T47D (cell line): ENCODE measurements around the gene SMO.

Source experiments
- DNase-seq, 2 experiments: peaks; one replicate each; pipeline versions ENCODE4 v3.0.0 to v3.0.0-alpha.2; 2011 to 2012; ENCODE audit warnings: low read depth in 1 of 2, low spot score in 1 of 2
- JUND ChIP-seq: IDR thresholded peaks from 2 replicates; pipeline ENCODE4 v1.6.1; 2012; ENCODE audit warnings: low read depth
- in situ Hi-C: cut with HindIII; loops from 2 replicates; pipeline ENCODE4 v1.10.0; 2016; ENCODE audit warnings: low sequenced_read_pairs, low pct_unique_long_range_greater_than_20kb

The SMO gene

DNA sequence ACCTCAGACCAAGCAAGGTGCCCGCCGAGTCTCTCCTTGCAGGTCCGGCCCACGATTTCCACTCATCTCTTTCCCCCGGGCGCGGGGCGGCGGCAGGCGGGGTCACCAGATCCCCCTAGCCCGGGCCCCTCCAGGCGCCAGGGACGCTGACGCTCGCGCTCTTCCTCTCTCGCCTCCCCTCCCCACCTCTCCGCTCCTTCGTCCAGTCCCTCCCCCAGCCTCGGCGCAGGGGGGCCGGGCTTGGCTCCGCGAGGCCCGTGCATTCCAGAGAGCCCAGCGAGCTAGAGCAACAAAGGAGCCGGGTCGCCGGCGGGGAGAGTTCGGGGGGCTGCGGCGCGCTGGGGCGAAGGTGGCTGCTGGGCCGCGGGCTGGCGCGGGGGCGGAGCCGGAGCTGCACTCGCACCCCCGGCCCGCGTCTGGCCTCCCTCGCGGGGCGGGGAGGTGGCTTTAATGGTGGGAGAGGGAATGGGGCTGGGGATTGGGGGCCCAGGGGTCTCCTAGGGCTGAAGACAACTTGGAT is at the start of gene SMO:
Gene SMO (plus strand): TSS at position 262 of the 520 bp plus-strand sequence. CDS start 519 bp downstream, outside the sequence.
- DNase-seq = peak; percentile 53 to 72
- in situ Hi-C loops = no loop called here
- TF ChIP-seq JUND = no peak

DNA sequence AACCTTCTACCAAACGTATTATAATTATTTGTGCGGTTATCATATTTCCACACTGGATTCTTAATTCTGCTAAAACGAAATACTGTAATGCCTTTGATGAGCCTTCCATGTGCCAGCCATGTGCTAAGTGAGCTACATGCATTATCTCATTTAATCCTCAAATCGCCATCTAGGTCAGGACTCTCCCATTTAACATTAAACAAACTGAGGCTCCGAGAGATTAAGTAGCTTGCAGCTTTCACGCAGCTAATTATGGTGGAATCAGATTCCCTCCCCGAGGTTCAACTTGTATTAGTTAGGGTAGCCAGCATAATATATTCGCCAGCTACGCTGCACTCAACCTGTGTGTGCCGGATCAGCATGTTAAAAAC is 44.7 kb upstream of the SMO start:
- no peak for DNase-seq
- in situ Hi-C loops = no loop called here
- TF ChIP-seq JUND = no peak

DNA sequence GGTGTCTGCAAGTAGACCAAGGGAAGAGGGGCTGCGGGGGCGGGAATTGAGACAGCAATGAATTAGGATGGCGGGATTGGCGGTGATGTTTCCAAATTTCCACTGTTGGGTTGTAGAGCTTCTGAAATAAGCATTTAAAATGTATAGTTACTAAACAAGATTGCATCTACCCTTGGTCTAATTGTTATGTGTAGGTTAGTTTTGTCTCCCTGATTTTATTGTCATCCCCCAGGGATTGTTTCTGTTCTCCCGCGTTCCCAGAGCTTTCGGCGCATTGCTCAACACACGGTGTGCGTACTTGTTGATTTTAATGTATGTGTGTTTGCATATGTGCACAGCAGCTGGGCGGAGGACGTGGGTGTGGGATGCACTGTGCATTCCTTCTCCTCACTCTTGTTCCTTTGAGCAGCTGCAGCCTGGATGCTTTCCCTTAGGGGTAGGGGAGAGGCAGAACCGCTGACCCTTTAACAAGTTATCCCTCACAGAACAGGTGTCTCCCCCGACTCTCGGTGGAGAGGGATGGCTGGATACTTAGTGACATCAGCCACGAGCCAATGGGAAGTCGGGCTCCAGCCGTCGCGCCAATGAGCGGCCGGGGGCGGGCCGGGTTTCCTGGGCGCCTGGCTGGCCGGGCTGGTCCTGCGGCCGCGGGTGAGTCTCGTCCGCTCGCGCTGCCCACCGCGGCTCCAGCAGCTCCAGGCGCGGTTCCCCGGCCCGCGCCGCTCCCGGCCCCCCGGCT is 44.2 kb upstream of the SMO start, which contains the start of gene TSPAN33:
Gene TSPAN33 (plus strand): TSS at position 613 of the 739 bp plus-strand sequence. CDS start 274 bp downstream, outside the sequence.
- in situ Hi-C loops = no loop called here
- TF ChIP-seq JUND = no peak
- peak; percentile 79 to 97 for DNase-seq

DNA sequence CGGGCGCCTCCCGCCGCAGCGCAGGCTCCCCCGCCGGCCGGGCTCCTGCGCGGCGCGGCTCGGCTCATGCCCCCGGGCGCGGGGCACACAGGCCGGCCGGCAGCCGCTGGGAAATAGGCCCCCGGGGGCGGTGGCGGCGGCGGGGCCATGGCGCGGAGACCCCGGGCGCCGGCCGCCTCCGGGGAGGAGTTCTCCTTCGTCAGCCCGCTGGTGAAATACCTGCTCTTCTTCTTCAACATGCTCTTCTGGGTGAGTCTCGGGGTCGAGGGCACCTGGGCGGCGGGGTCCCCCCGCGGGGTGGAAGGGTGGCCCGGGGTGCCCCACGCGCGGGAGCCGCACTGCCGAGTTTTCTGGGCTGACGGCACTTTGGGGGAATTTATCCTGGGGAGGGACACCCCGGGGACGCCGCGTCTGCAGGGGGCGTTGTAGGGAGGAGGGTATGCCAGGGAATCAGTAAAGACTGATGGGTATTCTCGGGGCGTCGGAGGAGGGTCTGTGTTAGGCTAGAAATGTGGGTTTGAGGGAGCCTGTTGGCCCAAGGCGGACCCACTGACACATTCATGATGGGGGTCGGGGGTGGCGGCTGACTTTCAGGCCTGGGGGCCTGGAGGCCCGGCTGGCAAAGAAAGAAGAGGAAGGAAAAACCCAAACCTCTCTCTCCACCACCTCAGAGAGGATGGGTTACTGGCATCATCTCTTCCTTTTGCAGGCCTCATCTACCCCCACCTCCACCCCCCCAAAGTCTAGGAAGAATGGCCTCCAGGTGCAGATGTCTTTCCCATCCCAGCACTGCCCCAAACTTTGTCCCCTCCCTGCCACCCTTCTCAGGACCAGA is 43.4 kb upstream of the SMO start:
- in situ Hi-C loops = no loop called here

DNA sequence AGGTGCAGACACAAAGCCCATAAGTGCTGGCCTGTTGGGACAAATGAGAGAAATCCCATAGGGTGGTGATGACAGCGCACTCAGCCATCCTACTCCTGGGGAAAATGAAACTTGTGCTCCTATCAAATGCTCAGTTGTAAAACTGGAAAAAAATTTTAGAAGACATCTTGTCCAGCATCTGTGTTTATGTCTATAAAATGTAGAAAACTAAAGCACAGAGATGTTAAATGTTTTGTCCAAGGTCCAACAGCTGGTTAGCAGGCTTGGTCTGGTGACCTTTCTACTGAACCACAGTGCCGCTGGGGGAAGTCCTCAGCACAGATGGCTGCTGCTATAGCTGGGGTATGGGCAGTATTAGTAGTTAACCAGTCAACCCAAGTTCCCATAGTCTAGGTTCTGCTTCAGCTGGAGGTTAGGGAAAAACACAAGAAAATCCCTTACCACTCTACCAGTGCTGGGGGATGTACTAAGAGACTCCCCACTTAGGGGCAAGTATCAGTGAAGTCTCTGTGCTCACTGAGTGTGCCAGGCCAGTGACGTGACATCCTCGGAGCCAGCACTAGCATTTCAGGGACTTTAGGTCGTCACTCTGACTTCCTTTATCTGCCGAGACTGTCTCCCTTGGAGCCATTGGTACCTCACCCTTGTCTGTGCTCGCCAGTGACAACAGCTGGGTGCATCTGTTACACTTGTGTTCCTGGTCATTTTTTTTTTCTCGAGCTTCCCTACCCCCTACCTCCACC is 42.0 kb upstream of the SMO start:
- in situ Hi-C loops = no loop called here
- no peak for TF ChIP-seq JUND
- no peak for DNase-seq

More for the DNA sequence above, 43.4 kb upstream of the SMO start:
- no peak for DNase-seq
- no peak for TF ChIP-seq JUND

DNA sequence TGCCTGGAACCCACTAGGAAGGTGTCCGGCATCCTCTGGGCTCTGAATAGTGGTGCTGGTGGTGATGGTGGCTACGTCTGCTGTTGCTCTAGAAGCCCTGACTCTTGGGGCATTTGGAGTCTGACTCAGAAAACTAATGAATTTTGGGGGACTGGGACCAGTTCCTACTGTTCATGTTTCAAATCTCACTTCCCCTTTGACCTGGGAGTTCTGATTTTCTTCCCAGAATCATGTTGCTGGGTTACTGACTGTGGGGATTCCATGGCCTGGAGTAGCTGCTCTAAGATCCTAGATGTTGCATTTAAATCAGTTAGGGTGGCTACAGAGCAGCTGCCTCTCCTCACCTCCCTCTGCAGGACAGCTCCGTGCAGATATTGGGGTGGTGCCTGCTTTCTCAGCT is 40.7 kb upstream of the SMO start:
- no peak for TF ChIP-seq JUND
- no peak for DNase-seq
- in situ Hi-C loops = no loop called here

DNA sequence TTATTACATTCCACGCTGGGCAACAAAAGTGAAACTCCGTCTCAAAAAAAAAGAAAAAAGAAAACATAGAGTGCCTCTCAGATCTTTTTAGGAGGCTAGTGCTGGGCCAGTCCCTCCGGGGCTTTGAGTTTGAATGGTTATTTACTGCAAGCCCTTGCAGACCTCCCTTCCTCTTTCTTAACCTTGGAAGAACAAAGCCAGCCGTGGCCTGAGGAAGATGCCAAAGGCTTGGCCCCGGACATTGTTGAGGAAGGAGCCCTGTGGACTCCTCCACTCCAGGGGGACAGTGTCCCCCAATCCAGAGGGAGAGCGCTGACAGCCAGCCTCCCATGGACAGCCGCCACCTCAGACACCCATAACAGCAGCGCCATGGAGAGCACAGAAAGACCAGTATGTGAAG is 38.9 kb upstream of the SMO start:
- no peak for DNase-seq
- no peak for TF ChIP-seq JUND

DNA sequence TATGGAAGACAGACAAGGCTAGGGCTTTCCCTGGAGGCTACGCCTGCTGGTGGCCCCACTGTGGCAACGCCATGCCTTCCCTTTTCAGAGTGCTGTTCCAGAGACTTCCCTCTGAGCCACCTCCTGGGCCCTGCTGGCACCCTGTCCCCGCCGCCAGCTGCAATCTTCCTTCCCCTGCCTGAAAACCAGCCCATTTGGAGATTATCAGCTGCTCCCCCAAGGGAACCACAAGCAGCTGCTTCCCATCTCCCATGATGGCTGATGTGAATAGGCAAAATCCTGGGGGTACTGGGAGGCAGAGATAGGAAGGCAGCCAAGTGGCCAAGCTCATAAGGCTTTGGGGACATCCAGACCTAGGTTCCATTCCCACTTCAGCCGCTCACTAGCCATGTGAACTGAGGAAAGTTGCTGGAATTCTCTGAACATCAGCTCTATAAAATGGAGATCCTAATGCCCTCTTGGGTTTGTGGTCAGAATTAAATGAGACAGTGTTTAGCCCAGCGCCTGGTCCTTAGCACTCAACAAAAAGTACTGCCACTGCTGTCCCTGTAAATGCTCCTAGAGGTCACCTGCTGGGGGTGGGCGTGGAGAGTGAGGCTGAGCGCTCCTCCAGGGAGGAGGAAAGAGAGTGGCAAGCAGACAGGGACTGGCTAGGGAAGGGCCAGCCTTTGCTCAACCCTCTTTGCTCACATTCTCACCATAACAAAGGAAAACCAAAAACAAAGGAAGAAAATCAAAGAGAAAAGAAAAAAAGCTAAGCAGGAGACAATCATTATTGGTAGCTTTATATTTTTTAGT is 38.0 kb upstream of the SMO start:
- in situ Hi-C loops = no loop called here
- no peak for TF ChIP-seq JUND
- DNase-seq = no peak

More for the DNA sequence above, 38.9 kb upstream of the SMO start:
- in situ Hi-C loops = no loop called here

DNA sequence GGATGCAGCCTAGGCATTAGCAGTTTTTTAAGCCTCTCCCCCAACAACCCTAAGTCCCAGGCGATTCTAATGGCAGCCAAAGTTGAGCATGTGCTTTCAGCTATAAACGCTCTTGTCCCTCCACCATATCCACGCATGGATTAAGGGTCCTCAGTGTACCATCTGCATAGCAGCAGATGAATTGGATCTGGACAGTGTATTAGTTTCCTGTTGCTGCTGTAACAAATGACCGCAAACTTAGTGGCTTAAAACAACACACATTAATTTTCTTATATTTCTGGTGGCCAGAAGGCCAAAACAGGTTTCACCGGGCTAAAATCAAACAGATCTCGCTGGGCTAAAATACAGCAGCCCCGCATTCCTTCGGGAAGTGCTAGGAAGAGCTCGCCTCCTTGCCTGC is 30.8 kb upstream of the SMO start:
- DNase-seq = no peak
- TF ChIP-seq JUND = no peak
- in situ Hi-C loops = no loop called here

DNA sequence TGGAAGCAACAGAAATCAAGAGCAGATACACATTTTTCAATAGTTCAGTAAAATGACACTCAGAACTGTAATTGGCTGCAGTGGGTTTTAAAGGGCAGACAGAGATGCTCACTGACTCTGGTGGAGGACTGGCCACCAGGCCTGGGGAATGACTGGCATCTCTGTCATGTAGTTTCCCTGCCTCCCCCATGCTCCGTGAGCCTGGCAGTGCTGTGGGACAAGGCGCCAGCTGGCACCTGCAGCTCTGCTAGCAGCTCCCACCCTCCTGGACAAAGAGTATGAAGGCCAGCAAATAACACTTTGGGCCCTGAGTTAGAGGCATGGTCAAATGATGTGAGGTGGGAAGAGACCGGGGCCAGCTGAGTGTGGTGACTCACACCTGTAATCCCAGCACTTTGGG is 28.9 kb upstream of the SMO start:
- in situ Hi-C loops = no loop called here
- no peak for TF ChIP-seq JUND
- no peak for DNase-seq

DNA sequence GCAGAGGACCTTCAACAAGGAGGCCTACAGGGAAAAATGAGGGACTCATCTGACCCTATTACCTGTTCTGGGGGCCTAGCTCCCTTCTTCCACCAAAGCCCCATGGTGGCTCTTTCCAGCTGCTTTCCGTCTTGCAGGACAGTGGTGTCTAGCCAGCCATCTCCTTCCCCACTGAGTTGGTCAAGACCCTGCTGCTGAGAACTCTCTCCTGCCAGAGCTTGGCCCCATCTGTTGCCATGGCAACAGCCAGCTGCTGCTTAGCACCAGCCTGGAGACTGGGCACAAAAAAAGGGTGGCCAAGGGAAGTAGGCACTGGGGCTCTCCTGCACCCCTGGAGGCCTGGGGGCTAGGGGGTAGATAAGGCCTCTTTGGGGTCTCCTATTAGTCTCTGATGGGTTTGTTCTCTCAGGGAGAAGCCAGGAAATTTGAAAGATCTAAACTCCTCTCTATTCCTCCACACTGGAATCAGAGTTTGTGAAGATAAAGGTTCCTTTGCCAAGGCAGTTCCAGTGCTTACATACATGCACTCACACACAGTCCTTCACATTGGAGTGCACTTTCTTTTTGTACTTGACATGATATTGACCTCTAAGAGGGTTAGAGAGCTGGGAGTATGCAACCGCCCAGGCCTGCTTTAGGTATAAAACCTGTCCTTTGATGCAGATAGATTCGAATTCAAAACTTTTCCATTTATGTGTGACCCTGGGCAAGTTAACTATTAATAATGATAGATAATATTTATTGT is 28.1 kb upstream of the SMO start:
- no peak for DNase-seq

More for the DNA sequence above, 28.1 kb upstream of the SMO start:
- in situ Hi-C loops = no loop called here
- TF ChIP-seq JUND = no peak
